GM12878 (cell line): ENCODE results near the gene WTAP. TPM values are rescaled to one million over a fixed set of nuclear protein-coding genes. Genes with fewer than 3 reads are reported as not detected.

Experiments used
- CBFB ChIP-seq: IDR thresholded peaks from 2 replicates; pipeline ENCODE4 v1.6.1; 2016; ENCODE audit warnings: antibody characterized with exemption, low read depth
- HCFC1 ChIP-seq: fragments of 150-350 bp; IDR thresholded peaks from 2 replicates; pipeline ENCODE4 v1.6.1; 2014; ENCODE audit warnings: low read length
- JUND ChIP-seq: IDR thresholded peaks from 2 replicates; pipeline ENCODE4 v1.6.1; 2012; ENCODE audit warnings: low read depth, mild to moderate bottlenecking, low read length, improper control_type of control experiment, moderate library complexity
- MEF2B ChIP-seq: fragments of 450-650 bp; IDR thresholded peaks from 2 replicates; pipeline ENCODE4 v1.6.1; 2018; ENCODE audit warnings: mild to moderate bottlenecking, moderate library complexity; ENCODE audit not compliant: partially characterized antibody, poor library complexity, severe bottlenecking
- NBN ChIP-seq: fragments of 450-650 bp; IDR thresholded peaks from 2 replicates; pipeline ENCODE4 v1.6.1; 2016
- NR2F1 ChIP-seq: fragments of 450-650 bp; conservative IDR thresholded peaks from 2 replicates; pipeline ENCODE4 v1.6.1; 2017; ENCODE audit warnings: mild to moderate bottlenecking
- POLR2AphosphoS2 ChIP-seq: IDR thresholded peaks from 2 replicates; pipeline ENCODE4 v1.6.1; 2011; ENCODE audit warnings: low read depth, mild to moderate bottlenecking, low read length, improper control_type of control experiment, moderate library complexity
- POLR2AphosphoS5 ChIP-seq: IDR thresholded peaks from 2 replicates; pipeline ENCODE4 v1.6.1; 2011; ENCODE audit warnings: mild to moderate bottlenecking, low read length, inconsistent platforms
- RUNX3 ChIP-seq: IDR thresholded peaks from 2 replicates; pipeline ENCODE4 v1.6.1; 2012; ENCODE audit warnings: low read length, inconsistent platforms
- SIN3A ChIP-seq: IDR thresholded peaks from 2 replicates; pipeline ENCODE4 v1.6.1; 2012; ENCODE audit warnings: low read depth, low read length, improper control_type of control experiment
- STAT3 ChIP-seq: IDR thresholded peaks from 2 replicates; pipeline ENCODE4 v1.6.1; 2011; ENCODE audit warnings: low read depth, low read length, improper control_type of control experiment
- TARDBP ChIP-seq: IDR thresholded peaks from 2 replicates; pipeline ENCODE4 v1.6.1; 2016; ENCODE audit warnings: borderline replicate concordance
- TCF3 ChIP-seq: IDR thresholded peaks from 2 replicates; pipeline ENCODE4 v1.6.1; 2012; ENCODE audit warnings: low read depth, mild to moderate bottlenecking, low read length, borderline replicate concordance; ENCODE audit not compliant: insufficient read depth
- TCF7 ChIP-seq: IDR thresholded peaks from 2 replicates; pipeline ENCODE4 v1.6.1; 2014; ENCODE audit warnings: antibody characterized with exemption, borderline replicate concordance
- YY1 ChIP-seq: IDR thresholded peaks from 2 replicates; pipeline ENCODE4 v1.6.1; 2011; ENCODE audit warnings: low read depth, mild to moderate bottlenecking, low read length
- ZNF207 ChIP-seq: fragments of 450-650 bp; IDR thresholded peaks from 2 replicates; pipeline ENCODE4 v1.6.1; 2014; ENCODE audit warnings: antibody characterized with exemption, mild to moderate bottlenecking, borderline replicate concordance
- polyA plus RNA-seq, 11 experiments: library from polyadenylated mRNA; depleted of rRNA in 4 of 11; unstranded in 6 of 11; stranded (reverse) in 5 of 11; fragments of >200 nt; fragmentation: Nextera tagmentation in 4 of 11; fragmentation: Illumina TruSeq in 1 of 11; extraction: Ambion mirVana in 4 of 11; extraction: Trizol in 1 of 11; gene quantifications; 1 replicate in 1 of 11; 2 replicates in 10 of 11; pipeline versions ENCODE4 v1.2.1 to v1.2.3, GENCODE V29; 2011 to 2016; ENCODE audit warnings: inconsistent platforms in 2 of 11, missing spikeins in 2 of 11, low read depth in 1 of 11
- total RNA-seq, 4 experiments: library from RNA; depleted of rRNA in 3 of 4; stranded (reverse); fragments of >200 nt in 3 of 4; fragmentation: Illumina TruSeq in 1 of 4; extraction: Trizol in 1 of 4; gene quantifications; 2 replicates each; pipeline versions ENCODE4 v1.2.1 to v1.2.3, GENCODE V29; 2013 to 2021
- TF ChIP-seq, protein P1 (sequence below): IDR thresholded peaks from 2 replicates; pipeline ENCODE4 v1.6.1; 2012; ENCODE audit warnings: mild to moderate bottlenecking, low read depth, low read length
- TF ChIP-seq, protein P2 (sequence below): IDR thresholded peaks from 2 replicates; pipeline ENCODE4 v1.6.1; 2012; ENCODE audit warnings: low read depth, low read length, improper control_type of control experiment
- TF ChIP-seq, protein P3 (sequence below): IDR thresholded peaks from 2 replicates; pipeline ENCODE4 v1.6.1; 2012; ENCODE audit warnings: low read depth, low read length, improper control_type of control experiment
- TF ChIP-seq, protein P4 (sequence below): fragments of 450-650 bp; conservative IDR thresholded peaks from 2 replicates; pipeline ENCODE4 v1.6.1; 2017; ENCODE audit warnings: mild to moderate bottlenecking, moderate library complexity
- TF ChIP-seq, protein P5 (sequence below): fragments of 450-650 bp; IDR thresholded peaks from 2 replicates; pipeline ENCODE4 v1.6.1; 2016; ENCODE audit warnings: mild to moderate bottlenecking

WTAP gene
- total and polyA plus RNA-seq, 10 of the 15 experiments (the other 5 are each of a cell fraction or from before 2014, with no cell fraction given) = 38.7 to 132 (median 83.1) TPM

DNA sequence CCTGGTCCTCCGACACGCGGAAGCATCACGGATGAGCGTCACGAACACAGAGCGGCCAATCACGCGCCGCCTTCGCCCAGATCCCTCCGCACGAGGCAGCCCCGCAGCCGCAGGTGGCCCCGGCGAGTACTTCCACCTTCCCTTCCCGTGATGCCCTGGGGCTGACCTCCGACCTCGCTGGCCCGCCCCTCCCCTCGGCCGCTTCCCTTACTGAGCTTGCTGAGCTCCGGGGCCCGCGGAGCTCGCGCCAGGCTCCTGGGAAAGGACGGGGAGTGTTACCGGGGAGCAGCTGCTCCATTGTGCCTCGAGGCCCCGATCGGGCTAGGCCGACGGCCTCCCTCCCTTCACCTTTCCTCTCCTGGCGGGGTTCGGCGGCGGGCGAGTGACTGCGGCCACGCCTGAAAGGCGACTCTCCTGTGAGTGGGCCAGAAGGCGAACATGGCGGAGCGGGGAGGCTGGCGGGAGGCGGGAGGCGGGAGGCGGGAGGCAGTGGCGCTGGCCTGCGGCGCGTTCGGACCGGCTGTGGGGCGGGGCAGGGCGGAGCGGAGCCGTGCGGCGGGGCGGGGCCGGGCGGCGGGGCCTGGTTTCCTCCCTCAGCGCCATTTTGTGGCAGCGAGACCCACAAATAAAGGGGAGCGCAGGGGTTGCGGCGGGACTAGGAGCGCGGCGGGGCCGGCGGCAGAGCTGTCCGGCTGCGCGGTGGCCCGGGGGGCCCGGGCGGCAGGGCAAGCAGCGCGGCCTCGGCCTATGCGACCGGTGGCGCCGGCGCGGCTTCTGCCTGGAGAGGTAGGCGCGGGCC, at the start of gene WTAP (continued):
- TF ChIP-seq, protein P1, sequence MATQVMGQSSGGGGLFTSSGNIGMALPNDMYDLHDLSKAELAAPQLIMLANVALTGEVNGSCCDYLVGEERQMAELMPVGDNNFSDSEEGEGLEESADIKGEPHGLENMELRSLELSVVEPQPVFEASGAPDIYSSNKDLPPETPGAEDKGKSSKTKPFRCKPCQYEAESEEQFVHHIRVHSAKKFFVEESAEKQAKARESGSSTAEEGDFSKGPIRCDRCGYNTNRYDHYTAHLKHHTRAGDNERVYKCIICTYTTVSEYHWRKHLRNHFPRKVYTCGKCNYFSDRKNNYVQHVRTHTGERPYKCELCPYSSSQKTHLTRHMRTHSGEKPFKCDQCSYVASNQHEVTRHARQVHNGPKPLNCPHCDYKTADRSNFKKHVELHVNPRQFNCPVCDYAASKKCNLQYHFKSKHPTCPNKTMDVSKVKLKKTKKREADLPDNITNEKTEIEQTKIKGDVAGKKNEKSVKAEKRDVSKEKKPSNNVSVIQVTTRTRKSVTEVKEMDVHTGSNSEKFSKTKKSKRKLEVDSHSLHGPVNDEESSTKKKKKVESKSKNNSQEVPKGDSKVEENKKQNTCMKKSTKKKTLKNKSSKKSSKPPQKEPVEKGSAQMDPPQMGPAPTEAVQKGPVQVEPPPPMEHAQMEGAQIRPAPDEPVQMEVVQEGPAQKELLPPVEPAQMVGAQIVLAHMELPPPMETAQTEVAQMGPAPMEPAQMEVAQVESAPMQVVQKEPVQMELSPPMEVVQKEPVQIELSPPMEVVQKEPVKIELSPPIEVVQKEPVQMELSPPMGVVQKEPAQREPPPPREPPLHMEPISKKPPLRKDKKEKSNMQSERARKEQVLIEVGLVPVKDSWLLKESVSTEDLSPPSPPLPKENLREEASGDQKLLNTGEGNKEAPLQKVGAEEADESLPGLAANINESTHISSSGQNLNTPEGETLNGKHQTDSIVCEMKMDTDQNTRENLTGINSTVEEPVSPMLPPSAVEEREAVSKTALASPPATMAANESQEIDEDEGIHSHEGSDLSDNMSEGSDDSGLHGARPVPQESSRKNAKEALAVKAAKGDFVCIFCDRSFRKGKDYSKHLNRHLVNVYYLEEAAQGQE = no peak
- TF ChIP-seq, protein P2, sequence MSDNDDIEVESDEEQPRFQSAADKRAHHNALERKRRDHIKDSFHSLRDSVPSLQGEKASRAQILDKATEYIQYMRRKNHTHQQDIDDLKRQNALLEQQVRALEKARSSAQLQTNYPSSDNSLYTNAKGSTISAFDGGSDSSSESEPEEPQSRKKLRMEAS = peak; percentile 96
- peak; percentile 82 for TF ChIP-seq RUNX3
- TF ChIP-seq, protein P3, sequence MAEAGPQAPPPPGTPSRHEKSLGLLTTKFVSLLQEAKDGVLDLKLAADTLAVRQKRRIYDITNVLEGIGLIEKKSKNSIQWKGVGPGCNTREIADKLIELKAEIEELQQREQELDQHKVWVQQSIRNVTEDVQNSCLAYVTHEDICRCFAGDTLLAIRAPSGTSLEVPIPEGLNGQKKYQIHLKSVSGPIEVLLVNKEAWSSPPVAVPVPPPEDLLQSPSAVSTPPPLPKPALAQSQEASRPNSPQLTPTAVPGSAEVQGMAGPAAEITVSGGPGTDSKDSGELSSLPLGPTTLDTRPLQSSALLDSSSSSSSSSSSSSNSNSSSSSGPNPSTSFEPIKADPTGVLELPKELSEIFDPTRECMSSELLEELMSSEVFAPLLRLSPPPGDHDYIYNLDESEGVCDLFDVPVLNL = 0 out of 2 replicates have a peak, but pooled peaks have one; percentile 30
- peak; percentile 52; the same call in 1 of the 2 replicates for TF ChIP-seq ZNF207
- peak; percentile 95 for TF ChIP-seq TARDBP
- peak; percentile 75 for TF ChIP-seq MEF2B
- TF ChIP-seq HCFC1 = peak; percentile 76
- TF ChIP-seq NBN = peak; percentile 97
- peak; percentile 98 for TF ChIP-seq TCF3
- TF ChIP-seq STAT3 = no peak
- TF ChIP-seq POLR2AphosphoS5 = peak; percentile 91
- TF ChIP-seq CBFB = 0 out of 2 replicates have a peak, but pooled peaks have one; percentile 20
- peak; percentile 90; the same call in 1 of the 2 replicates for TF ChIP-seq SIN3A
- TF ChIP-seq JUND = no peak
- TF ChIP-seq YY1 = peak; percentile 91
- peak; percentile 58; the same call in 1 of the 2 replicates for TF ChIP-seq TCF7
- TF ChIP-seq NR2F1 = peak; percentile 97
- TF ChIP-seq, protein P4, sequence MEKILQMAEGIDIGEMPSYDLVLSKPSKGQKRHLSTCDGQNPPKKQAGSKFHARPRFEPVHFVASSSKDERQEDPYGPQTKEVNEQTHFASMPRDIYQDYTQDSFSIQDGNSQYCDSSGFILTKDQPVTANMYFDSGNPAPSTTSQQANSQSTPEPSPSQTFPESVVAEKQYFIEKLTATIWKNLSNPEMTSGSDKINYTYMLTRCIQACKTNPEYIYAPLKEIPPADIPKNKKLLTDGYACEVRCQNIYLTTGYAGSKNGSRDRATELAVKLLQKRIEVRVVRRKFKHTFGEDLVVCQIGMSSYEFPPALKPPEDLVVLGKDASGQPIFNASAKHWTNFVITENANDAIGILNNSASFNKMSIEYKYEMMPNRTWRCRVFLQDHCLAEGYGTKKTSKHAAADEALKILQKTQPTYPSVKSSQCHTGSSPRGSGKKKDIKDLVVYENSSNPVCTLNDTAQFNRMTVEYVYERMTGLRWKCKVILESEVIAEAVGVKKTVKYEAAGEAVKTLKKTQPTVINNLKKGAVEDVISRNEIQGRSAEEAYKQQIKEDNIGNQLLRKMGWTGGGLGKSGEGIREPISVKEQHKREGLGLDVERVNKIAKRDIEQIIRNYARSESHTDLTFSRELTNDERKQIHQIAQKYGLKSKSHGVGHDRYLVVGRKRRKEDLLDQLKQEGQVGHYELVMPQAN = peak; percentile 83; the same call in 1 of the 2 replicates
- TF ChIP-seq, protein P5, sequence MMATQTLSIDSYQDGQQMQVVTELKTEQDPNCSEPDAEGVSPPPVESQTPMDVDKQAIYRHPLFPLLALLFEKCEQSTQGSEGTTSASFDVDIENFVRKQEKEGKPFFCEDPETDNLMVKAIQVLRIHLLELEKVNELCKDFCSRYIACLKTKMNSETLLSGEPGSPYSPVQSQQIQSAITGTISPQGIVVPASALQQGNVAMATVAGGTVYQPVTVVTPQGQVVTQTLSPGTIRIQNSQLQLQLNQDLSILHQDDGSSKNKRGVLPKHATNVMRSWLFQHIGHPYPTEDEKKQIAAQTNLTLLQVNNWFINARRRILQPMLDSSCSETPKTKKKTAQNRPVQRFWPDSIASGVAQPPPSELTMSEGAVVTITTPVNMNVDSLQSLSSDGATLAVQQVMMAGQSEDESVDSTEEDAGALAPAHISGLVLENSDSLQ = peak; percentile 65
- peak; percentile 67; the same call in 1 of the 2 replicates for TF ChIP-seq POLR2AphosphoS2
